ENCODE measurements around the gene PAGE1.
"Not testable (repeated sequence)": the region's sequence is repeated elsewhere in the genome, so short reads cannot be mapped to it uniquely, and the experiment has no call there.

The PAGE1 gene, protein sequence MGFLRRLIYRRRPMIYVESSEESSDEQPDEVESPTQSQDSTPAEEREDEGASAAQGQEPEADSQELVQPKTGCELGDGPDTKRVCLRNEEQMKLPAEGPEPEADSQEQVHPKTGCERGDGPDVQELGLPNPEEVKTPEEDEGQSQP

DNA sequence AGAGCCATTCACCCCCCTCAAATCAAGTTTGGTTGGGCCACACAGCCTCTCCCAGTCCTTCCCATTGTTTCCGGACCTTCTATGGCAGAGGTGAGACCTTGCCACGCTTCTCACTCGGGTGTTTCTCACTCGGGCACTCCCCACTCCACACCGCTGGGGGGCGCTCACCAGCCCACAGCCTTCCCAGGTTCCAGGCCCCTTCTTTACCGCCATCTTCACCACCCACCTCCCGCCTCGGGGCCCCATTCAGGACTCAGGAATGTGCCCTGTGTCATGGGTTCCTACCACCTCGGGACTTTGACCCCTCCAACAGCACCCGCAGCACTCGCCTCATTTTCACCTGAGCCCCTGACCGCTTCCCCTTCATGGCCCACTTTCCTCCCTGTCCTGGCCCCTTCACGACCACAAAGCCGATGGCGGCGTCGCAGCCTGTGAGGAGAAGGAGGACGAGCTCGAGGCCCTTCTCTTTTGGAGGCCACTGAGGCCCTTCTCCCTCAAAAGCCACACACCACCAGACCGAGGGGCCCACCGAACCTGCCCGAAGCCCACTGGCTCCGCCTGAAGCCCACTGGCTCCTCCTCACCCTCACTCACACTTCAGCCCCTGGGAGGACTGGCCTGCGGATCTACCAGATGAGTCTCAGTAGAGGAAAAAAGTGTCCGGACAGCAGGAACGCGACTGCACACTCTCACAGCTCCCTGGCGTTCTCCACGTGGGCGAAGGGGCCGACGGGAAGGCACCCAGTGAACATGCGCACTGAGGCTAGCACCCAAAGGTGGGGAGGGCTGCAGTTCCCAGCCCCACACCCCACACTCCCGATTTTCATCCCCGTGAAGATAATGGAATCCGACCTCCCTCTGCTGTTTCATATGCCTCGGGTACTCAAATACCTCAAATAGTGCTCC lies at the start of gene PAGE1:
TSS of gene PAGE1 (minus strand) at position 709 of the 905 bp plus-strand sequence. CDS start 1,214 bp downstream, outside the sequence.
- H3K4me3 ChIP-seq (ENCODE audit: low read depth, low read length), result no peak within 1 kb of the TSS
- DNase-seq (ENCODE audit: low read depth), result no peak
- no peak for TF ChIP-seq MYC (IDR thresholded peaks at IDR 0.05; ENCODE audit: low read depth, low read length)
- TF ChIP-seq POLR2A (IDR thresholded peaks at IDR 0.05; ENCODE audit: extremely low read depth, insufficient read length), result no peak
- TF ChIP-seq, protein P1, sequence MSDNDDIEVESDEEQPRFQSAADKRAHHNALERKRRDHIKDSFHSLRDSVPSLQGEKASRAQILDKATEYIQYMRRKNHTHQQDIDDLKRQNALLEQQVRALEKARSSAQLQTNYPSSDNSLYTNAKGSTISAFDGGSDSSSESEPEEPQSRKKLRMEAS (IDR thresholded peaks at IDR 0.05; ENCODE audit: low read depth, low read length), result no peak
- TF ChIP-seq, protein P2, sequence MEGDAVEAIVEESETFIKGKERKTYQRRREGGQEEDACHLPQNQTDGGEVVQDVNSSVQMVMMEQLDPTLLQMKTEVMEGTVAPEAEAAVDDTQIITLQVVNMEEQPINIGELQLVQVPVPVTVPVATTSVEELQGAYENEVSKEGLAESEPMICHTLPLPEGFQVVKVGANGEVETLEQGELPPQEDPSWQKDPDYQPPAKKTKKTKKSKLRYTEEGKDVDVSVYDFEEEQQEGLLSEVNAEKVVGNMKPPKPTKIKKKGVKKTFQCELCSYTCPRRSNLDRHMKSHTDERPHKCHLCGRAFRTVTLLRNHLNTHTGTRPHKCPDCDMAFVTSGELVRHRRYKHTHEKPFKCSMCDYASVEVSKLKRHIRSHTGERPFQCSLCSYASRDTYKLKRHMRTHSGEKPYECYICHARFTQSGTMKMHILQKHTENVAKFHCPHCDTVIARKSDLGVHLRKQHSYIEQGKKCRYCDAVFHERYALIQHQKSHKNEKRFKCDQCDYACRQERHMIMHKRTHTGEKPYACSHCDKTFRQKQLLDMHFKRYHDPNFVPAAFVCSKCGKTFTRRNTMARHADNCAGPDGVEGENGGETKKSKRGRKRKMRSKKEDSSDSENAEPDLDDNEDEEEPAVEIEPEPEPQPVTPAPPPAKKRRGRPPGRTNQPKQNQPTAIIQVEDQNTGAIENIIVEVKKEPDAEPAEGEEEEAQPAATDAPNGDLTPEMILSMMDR (IDR thresholded peaks at IDR 0.05; ENCODE audit: low read depth, low read length), result no peak

DNA sequence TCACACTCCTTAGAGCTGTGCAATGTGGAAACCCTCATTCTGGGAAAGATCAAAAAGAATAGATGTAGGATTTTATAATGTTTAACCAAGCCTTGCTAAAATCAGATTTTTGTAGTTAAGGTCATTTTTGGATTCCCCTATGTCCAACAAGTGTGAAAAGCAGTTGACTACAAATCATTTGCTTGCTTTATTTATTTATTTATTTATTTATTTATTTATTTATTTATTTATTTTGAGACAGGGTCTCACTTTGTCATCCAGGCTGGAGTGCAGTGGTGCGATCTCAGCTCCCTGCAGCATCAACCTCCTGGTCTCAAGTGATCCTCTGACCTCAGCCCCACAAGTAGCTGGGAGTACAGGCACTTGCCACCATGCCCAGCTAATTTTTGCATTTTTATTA lies 45.7 kb upstream of the PAGE1 start:
- not testable (repeated sequence) for H3K4me3 ChIP-seq (ENCODE audit: low read depth, low read length); DNase-seq (ENCODE audit: low read depth)

DNA sequence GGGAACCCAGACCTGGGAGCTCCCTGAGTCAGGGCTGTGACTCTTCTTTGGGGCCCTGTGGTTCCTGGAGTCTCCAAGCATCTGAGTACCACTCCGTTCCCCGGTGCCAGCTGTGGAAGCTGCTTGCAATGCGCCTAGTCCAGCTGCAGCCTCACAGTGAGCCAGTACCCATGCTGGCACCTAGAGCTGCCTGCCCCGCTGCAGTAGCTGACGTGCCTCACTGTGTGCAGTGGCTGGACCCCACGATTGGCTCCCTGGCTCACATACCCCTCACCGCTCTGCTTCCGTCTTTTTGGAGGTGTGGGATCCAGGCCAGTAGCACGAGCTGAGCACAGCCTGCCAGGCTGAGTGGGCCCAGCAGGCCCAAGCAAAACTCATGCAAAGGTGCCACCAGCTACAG lies 32.1 kb upstream of the PAGE1 start:
- no peak for DNase-seq (ENCODE audit: low read depth)
- TF ChIP-seq, protein P1 (IDR thresholded peaks at IDR 0.05; ENCODE audit: low read depth, low read length), result no peak
- TF ChIP-seq MYC (IDR thresholded peaks at IDR 0.05; ENCODE audit: low read depth, low read length) (no peak), POLR2A (IDR thresholded peaks at IDR 0.05; ENCODE audit: extremely low read depth, insufficient read length) (no peak)
- TF ChIP-seq, protein P2 (IDR thresholded peaks at IDR 0.05; ENCODE audit: low read depth, low read length), result no peak
- no peak overlapping the region for H3K4me3 ChIP-seq (ENCODE audit: low read depth, low read length)

DNA sequence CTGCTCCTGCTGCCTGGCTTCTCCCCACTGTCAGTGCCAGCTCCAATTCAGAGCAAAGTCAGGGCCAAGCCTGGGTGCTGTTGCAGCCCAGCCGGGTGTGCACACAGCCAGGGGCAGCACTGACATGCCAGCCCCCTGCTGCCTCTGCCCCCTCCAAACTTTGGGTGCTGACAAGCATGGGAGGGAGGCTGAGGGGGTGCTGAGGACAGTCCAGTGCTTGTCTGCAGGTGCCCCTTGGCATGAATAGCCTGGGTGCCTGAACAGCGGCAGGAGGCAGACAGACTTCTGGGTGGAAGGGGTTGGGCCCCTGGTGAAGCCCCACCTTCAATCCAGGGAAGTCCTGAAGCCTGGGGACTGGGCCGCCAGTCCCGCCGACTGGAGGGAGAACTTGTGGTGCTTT lies 31.2 kb upstream of the PAGE1 start:
- TF ChIP-seq, protein P2 (IDR thresholded peaks at IDR 0.05; ENCODE audit: low read depth, low read length), result no peak
- TF ChIP-seq MYC (IDR thresholded peaks at IDR 0.05; ENCODE audit: low read depth, low read length) (no peak), POLR2A (IDR thresholded peaks at IDR 0.05; ENCODE audit: extremely low read depth, insufficient read length) (no peak)
- TF ChIP-seq, protein P1 (IDR thresholded peaks at IDR 0.05; ENCODE audit: low read depth, low read length), result no peak
- H3K4me3 ChIP-seq (ENCODE audit: low read depth, low read length), result no peak overlapping the region
- DNase-seq (ENCODE audit: low read depth), result no peak

DNA sequence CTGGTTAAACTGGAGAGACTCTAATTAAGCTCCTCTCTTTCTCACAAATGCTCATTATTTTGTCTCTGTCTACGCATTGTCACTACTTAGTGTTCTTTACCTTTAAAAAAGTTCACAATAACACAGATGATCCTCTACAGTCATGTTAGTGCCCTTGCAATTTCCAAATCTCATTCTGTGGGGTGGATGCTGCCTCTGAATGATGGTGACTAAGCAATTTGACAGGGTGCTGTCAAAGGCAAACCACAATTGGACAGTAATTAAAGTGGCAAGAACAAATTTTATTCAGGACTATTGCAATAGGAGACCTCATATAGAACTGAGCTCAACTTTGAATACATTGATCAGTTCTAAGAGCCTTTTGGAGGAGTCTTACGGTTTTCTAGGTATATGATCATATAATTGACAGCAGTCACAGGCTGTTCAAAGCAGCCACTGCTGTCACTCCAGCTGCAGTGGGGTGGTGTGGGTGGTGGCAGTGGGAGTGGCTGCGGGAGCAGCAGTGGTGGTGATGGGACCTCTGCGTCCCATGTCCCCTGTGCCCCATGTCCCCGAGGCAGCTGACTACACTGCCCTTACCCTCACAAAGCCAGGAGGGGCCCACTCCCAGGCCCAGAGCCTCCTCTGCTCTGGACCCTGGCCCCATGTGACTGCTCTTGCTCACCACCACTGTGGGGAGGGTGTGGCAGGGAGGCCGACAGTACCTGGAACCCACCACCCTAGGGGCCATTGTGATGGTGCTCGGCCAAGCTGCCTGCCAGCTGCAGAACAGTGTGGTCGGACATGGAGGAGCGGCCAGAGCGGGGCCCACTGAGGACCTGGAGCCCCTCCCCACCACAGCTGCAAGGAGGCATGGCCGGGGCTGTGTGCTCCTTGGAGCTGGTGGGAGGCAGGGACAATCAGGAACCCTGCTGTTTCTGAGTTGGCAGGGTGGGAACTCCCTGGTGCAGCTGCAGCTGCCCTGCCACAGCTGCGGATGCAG lies 30.4 kb upstream of the PAGE1 start:
- H3K4me3 ChIP-seq (ENCODE audit: low read depth, low read length), result no peak overlapping the region
- TF ChIP-seq, protein P2 (IDR thresholded peaks at IDR 0.05; ENCODE audit: low read depth, low read length), result no peak
- no peak for TF ChIP-seq MYC (IDR thresholded peaks at IDR 0.05; ENCODE audit: low read depth, low read length)
- TF ChIP-seq POLR2A (IDR thresholded peaks at IDR 0.05; ENCODE audit: extremely low read depth, insufficient read length), result no peak
- DNase-seq (ENCODE audit: low read depth), result peak; percentile 3

DNA sequence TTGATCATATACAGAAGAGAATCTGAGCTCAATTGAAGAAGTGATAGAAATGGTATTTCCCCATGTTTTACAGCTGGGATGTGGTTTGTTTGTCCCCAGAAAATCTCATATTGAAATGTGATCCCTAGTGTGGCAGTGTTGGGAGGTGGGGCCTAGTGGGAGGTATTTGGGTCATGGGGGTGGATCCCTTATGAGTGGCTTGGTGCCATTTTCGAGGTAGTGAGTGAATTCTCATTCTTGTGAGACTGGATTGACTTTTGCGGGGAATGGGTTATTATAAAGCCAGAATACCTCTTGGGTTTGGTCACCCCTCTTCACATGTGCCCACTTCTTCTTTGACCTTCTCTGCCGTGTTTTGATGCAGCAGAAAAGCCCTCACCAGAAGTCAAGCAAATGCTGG lies 29.6 kb upstream of the PAGE1 start:
- no peak for DNase-seq (ENCODE audit: low read depth)
- no peak overlapping the region for H3K4me3 ChIP-seq (ENCODE audit: low read depth, low read length)
- TF ChIP-seq POLR2A (IDR thresholded peaks at IDR 0.05; ENCODE audit: extremely low read depth, insufficient read length) (no peak), MYC (IDR thresholded peaks at IDR 0.05; ENCODE audit: low read depth, low read length) (no peak)
- TF ChIP-seq, protein P1 (IDR thresholded peaks at IDR 0.05; ENCODE audit: low read depth, low read length), result no peak
- TF ChIP-seq, protein P2 (IDR thresholded peaks at IDR 0.05; ENCODE audit: low read depth, low read length), result no peak

DNA sequence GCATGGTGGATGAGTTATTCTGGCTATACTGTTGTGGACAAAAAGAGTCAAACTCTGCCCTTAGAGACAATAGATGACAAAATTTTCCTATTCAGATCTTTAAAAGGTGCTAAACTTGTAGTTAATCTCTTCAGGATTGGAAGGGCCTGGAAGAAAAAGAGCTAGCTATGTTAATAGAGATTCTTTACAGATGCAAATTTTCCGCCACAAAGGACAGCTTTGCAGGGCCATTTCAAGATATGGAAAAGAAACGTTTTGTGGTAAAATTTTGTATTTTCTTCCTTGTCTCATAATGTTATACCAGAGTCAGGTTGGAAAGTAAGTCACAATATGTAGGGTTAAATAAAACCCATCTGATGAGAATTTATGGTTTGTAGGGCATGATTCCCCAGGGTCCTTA lies 24.3 kb upstream of the PAGE1 start:
- not testable (repeated sequence) for DNase-seq (ENCODE audit: low read depth); H3K4me3 ChIP-seq (ENCODE audit: low read depth, low read length)

Data from NB4 (cell line).